ENCODE data around the gene NFE2L1. TPM values are rescaled to one million over a fixed set of nuclear protein-coding genes. Genes with fewer than 3 reads are reported as not detected.

NFE2L1 gene
- total RNA-seq, 4 donors from 2014 or later, result 176 to 405 (median 216) TPM

DNA sequence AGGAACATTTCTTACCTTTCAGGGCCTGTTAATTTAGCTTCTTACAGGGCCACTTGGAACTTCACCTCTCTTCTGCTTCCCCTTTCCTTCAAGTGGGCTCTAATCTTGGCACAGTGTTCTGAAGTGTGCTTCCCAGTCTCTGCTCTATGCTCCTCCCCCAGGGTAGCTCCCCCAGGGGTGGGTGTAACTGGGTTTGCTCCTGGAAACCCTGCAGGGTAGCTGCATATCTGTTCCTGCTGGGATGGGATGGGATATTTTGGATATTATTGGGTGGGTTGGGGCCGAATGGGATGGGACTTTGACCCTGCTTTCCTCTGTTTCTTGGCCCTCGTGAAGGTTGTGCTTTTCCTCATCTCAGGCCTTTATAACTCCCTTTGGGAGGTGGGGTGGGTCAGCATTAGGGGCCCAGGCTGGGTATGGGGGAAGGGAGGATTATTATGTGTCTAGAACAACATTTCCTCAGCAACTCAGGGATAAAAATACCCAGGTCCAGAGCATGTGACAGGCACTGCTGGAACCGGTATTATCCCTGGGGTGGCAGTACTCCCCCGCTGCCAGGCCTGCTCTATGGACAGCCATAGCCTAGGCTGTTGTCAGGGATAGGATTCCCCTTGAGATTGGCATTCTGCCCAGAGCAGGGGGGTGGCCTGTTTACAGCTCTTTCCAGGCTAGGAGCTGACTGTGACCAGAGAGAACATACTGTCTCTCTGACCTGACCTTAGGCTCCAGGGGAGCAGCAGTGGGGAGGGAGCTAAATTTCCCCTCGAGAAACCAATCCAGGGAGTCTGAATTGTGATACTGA, 5.0 kb downstream of the NFE2L1 start:
- TF ChIP-seq, protein P1, sequence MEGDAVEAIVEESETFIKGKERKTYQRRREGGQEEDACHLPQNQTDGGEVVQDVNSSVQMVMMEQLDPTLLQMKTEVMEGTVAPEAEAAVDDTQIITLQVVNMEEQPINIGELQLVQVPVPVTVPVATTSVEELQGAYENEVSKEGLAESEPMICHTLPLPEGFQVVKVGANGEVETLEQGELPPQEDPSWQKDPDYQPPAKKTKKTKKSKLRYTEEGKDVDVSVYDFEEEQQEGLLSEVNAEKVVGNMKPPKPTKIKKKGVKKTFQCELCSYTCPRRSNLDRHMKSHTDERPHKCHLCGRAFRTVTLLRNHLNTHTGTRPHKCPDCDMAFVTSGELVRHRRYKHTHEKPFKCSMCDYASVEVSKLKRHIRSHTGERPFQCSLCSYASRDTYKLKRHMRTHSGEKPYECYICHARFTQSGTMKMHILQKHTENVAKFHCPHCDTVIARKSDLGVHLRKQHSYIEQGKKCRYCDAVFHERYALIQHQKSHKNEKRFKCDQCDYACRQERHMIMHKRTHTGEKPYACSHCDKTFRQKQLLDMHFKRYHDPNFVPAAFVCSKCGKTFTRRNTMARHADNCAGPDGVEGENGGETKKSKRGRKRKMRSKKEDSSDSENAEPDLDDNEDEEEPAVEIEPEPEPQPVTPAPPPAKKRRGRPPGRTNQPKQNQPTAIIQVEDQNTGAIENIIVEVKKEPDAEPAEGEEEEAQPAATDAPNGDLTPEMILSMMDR (IDR thresholded peaks at IDR 0.05; ENCODE audit: low read depth), result no peak

DNA sequence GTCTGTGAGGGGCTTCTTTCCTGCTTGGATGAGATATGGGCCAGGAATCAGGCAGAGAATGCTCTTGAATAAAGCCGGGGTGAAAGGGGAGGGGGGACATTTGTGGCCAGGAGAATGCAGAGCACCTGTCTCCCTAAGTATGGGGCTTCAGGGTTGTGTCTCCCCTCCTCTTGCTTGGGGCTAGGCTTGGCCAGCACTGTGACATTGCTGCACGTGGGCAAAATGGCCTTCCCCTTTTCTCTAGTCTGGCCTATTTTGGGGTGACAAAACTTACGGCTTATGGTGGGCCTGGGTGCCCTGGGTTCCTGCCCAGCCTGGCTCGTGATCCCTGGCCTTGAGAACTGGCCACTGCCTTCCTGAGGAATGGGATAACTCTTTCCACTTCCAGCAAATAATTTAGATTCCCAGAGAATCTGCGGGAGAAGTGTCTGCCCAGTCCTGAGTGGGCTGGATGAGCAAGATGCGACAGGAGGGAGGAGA, 5.6 kb downstream of the NFE2L1 start:
- TF ChIP-seq, protein P1 (IDR thresholded peaks at IDR 0.05; ENCODE audit: low read depth), result no peak

DNA sequence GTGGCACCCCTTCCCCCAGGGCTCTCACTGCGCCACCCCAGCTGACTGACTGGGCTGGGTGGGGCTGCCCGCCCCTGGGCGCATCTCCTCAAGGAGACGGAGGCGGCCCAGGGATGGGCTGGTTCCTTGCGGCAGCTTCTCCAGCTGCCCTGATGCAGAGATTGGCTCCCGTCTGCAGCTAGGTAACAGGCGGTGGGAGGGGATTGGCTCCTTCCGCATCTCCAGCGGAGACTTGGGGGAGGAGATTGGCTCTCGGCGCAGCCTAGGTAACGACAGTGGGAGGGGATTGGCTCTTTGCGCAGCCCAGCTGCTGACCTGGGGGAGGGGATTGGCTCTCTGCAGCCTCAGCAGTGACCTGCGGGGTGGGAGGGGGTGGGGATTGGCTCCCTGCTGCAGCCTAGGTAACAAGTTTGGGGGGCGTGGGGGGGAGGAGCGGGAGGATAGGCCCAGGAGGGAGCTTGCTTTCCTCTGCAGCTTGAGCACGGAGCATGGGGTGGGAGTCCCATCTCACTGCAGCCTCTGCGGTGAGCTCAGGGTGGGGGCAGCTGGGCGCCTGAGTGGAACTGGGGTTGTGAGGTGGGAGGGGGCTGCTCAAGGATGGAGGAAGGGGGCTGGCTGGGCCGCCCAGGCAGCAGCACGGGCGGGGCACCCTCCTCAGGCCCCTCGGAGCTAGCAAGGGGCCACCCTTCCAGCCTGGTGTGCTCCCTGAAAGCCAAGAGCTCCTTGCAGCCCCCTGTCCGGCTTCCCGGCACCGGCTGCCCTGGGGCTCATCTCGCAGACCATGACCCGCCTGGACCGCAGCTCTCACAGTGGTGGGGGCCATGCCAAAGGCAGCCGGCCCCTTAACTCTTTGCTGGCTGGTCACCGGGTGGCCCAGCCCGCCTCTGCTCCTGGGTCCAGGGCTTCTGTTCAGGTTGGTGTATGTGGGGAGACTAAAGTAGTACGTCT, 6.4 kb downstream of the NFE2L1 start:
- TF ChIP-seq, protein P1 (IDR thresholded peaks at IDR 0.05; ENCODE audit: low read depth), result no peak

DNA sequence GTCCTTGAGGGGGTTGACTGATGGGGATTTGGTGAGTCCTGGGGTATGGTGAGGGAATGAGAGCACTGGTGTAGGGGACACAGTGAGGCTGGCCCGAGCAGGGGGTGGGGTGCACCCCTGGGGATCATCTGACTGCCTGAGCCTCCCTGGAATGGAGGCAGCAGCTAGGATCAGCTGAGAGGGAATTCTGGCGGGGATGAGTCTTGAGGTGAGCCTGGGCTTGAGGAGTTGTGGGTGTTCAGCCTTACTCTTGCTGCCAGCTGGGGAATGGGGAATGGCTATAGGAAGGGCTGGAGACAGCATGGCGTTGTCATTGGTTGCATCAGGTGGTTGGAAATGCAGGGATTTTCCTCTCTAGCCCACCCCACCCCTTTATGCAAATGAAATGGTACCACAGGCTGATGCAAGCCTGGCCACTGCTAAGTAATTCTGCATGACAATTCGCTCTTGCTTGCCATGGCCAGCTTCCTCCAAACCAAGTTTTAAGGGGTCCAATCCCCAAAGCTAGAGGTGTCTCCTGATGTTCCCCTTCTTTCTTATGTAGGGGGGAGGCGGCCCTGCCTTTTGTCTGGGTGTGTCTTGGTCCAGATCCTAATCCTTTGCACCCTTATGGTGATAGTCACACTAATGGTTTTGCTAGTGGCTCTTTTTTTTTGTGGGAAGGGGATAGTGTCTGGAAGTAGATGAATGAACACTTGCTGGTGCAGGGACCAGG, 7.5 kb downstream of the NFE2L1 start:
- TF ChIP-seq, protein P1 (IDR thresholded peaks at IDR 0.05; ENCODE audit: low read depth), result no peak

DNA sequence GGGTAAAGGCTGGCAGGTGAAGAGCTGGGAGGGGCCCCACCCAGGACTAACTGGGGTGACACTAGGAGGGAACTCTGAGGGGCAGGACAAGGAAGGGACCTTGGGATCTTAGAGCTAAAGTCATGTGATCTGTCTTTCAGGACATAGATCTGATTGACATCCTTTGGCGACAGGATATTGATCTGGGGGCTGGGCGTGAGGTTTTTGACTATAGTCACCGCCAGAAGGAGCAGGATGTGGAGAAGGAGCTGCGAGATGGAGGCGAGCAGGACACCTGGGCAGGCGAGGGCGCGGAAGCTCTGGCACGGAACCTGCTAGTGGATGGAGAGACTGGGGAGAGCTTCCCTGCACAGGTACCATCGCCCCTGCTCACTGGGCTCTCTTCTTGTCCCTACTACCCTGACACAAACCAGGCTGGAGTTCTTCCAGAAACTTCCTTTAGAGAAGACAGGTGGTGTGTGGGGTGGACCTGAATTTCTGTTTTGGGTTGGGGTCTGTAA, 8.1 kb downstream of the NFE2L1 start:
- TF ChIP-seq, protein P1 (IDR thresholded peaks at IDR 0.05; ENCODE audit: low read depth), result no peak

DNA sequence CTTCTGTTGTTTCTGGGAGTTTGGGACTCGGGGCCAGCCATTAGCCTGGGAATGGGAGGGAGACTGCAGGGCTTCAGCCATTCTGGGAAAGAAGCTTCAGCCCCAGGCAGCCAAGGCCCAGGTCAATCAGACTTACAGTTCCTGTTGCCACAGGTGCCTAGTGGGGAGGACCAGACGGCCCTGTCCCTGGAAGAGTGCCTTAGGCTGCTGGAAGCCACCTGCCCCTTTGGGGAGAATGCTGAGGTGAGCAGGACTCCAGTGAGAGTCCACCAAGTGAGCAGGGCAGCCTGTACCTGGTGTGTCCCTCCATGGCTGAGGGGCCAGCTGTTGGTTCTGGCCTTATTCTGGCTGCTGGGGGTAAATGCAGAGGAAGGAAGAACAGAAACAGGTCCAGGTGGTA, 8.7 kb downstream of the NFE2L1 start:
- TF ChIP-seq, protein P1 (IDR thresholded peaks at IDR 0.05; ENCODE audit: low read depth), result no peak

Data from subcutaneous adipose tissue (tissue), 4 donors.